Bronchial epithelial cell (primary cell): ENCODE results near the gene ETFA. TPM values are rescaled to one million over a fixed set of nuclear protein-coding genes. Genes with fewer than 3 reads are reported as not detected.

Source experiments
- DNase-seq: peaks from one replicate; pipeline ENCODE4 v3.0.0-alpha.2; 2010; ENCODE audit warnings: low read depth
- FAIRE-seq: peaks from 2 replicates; lab custom pipeline; 2011; peaks lifted over from hg19 to GRCh38; lab: Jason Lieb, UNC
- H3K27me3 ChIP-seq: 2 replicates; pipeline ENCODE4 v1.5.1; 2011; ENCODE audit warnings: low read length; ENCODE audit not compliant: control insufficient read depth, insufficient read depth
- H3K36me3 ChIP-seq: 2 replicates; pipeline ENCODE4 v1.5.1; 2011; ENCODE audit warnings: low read length; ENCODE audit not compliant: control insufficient read depth, insufficient read depth
- H3K4me3 ChIP-seq: 2 replicates; pipeline ENCODE4 v1.5.1; 2011; ENCODE audit warnings: mild to moderate bottlenecking, low read depth, low read length, control low read depth
- CTCF ChIP-seq: IDR thresholded peaks from 2 replicates; pipeline ENCODE4 v1.5.1; 2011; ENCODE audit warnings: mild to moderate bottlenecking, moderate library complexity, low read length, control low read depth, inconsistent platforms; ENCODE audit not compliant: insufficient read depth, severe bottlenecking
- total RNA-seq: library from RNA; depleted of rRNA; stranded (reverse); fragments of >200 nt; gene quantifications from 2 replicates; pipeline ENCODE4 v1.2.1, GENCODE V29; 2014

ETFA gene
- total RNA-seq, 1 donor from 2014 or later = 223 TPM

- DNase-seq (peak; percentile 80), FAIRE-seq (no peak)
- Histone ChIP-seq H3K27me3 (peaks cover 2% of the 10 kb centered on the region), H3K4me3 (no peak overlapping the region), H3K36me3 (no peaks in the 10 kb centered on the region)
- TF ChIP-seq CTCF = no peak
Observed at GRCh38 chr15:76177491-76178040, 133.7 kb downstream of the ETFA start.

- H3K4me3 ChIP-seq = no peak overlapping the region
- H3K36me3 ChIP-seq = no peaks in the 10 kb centered on the region
- DNase-seq (no peak), FAIRE-seq (no peak)
- peaks cover 2% of the 10 kb centered on the region for H3K27me3 ChIP-seq
- no peak for TF ChIP-seq CTCF
Observed at GRCh38 chr15:76176487-76177085, 134.7 kb downstream of the ETFA start.

DNA sequence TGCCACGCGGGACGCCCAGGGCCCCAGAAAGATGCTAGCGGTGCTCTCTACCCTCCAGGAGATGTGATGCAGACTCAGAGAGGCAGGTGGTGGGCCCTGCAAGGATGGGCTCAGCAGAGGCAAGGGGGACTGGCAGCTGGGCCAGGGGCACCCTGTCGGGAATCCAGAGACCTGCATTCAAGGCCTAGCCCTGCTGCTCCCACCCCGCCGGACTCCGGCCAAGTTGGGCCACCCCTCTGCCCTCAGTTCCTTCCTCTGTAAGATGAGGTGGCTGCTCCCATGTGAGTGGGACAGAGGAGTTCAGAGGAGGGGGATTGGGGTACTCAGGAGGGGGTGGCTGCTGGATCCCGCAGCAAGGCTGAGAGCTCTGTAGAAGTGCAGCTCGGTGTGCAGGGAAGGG lies 135.2 kb downstream of the ETFA start:
- TF ChIP-seq CTCF = no peak
- Histone ChIP-seq H3K36me3 (no peaks in the 10 kb centered on the region), H3K4me3 (no peak overlapping the region), H3K27me3 (peaks cover 2% of the 10 kb centered on the region)
- DNase-seq (no peak), FAIRE-seq (no peak)

DNA sequence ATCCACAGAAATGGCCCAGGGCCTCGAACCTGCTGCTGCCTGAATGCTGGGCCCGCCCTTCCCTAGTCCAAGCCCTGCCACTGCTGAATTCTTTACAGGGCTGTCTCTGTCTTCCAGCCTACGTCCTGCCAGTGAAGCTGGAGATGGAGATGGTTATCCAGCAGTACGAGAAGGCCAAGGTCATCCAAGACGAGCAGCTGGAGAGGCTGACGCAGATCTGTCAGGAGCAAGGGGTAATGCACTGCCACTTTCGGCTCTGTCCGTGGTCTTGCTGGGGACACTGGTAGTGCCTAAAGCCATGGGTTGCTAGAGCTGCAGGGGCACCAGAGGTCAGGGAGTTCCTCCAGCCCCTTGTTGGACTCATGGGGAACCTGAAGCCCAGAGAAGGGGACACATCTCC lies 135.8 kb downstream of the ETFA start:
- TF ChIP-seq CTCF = no peak
- FAIRE-seq (no peak), DNase-seq (no peak)
- H3K27me3 ChIP-seq = peaks cover 2% of the 10 kb centered on the region
- H3K36me3 ChIP-seq = no peaks in the 10 kb centered on the region
- no peak overlapping the region for H3K4me3 ChIP-seq

GRCh38 chr15:76174654-76175053 lies 136.6 kb downstream of the ETFA start:
- Histone ChIP-seq H3K36me3 (no peaks in the 10 kb centered on the region), H3K4me3 (no peak overlapping the region), H3K27me3 (peaks cover 2% of the 10 kb centered on the region)
- no peak for TF ChIP-seq CTCF
- DNase-seq = no peak
- FAIRE-seq = no peak
